GM19043 (cell line): ENCODE data around the gene P2RX1.

Experiments used
- ATAC-seq: cut with Tn5 transposase; IDR thresholded peaks from one replicate; pipeline ENCODE4 v1.9.1; 2021; ENCODE audit warnings: low read depth; ENCODE audit not compliant: unreplicated experiment

Gene P2RX1

DNA sequence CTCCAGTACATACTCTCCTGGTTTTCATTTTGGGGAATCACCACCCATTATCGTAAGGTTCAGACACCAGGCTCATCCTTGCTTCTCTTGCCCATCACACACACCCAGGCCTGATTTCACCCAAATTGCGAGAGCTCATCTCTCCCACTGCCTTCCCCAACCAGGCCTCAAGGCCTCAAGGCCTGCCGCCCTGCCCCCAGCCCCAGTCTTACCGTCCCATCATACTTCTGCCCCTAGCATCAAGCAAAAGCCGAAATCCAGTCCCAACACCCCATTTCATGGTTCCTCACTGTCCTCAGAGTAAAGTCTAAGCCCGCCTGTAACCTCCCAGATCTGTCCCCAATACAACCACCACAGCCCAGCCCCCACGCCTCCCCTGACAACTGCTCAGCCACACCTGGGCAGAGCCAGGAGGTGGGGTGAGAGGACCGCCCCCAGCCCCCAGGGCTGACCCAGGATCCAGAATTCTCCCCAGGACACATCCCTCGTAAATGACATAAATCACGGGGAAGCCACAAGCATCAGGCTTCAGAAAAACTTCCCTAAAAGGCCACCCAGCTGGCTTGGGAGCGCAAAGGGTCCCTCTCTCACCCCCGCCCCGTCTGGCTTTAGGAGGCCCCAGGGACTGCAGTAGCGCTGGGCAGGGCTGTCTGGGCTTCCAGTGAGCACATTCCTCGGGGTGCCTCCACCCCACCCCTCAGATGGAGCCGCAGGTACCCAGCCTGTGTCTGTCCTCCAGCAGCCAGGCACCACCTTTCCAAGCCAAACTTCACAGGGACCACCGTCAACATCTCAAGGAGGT is 9.6 kb upstream of the P2RX1 start:
- ATAC-seq, result no peak

GRCh38 chr17:3924512-3925350 is 8.5 kb upstream of the P2RX1 start:
- no peak for ATAC-seq

- no peak for ATAC-seq
These were observed 7.4 kb upstream of the P2RX1 start for GRCh38 chr17:3923466-3924190.

GRCh38 chr17:3922765-3923164 is 6.5 kb upstream of the P2RX1 start:
- ATAC-seq, result no peak

GRCh38 chr17:3921502-3922319 is 5.4 kb upstream of the P2RX1 start:
- no peak for ATAC-seq

DNA sequence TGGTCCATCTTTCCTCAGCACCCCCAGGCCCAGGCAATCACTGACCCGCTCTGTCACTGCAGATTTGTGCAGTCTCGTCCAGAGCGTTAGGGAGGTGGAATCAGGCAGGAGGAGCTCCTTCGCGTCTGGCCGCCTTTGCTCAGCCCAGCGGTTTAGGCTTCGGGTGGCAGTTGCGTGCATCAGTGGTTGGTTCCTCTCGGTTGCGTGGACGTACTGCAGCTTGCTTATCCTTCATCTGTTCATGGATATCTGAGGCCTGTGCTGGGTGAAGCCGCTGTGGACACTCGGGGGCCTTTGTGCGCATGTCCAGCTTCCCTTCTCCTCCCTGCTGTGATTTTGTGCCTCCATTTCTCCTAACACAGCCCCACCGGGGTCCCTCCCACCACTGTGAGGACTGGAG is 4.7 kb upstream of the P2RX1 start:
- ATAC-seq, result no peak

GRCh38 chr17:3919123-3919624 is 2.9 kb upstream of the P2RX1 start:
- ATAC-seq, result no peak

- no peak for ATAC-seq
These were observed 2.3 kb upstream of the P2RX1 start for GRCh38 chr17:3918372-3919122.

DNA sequence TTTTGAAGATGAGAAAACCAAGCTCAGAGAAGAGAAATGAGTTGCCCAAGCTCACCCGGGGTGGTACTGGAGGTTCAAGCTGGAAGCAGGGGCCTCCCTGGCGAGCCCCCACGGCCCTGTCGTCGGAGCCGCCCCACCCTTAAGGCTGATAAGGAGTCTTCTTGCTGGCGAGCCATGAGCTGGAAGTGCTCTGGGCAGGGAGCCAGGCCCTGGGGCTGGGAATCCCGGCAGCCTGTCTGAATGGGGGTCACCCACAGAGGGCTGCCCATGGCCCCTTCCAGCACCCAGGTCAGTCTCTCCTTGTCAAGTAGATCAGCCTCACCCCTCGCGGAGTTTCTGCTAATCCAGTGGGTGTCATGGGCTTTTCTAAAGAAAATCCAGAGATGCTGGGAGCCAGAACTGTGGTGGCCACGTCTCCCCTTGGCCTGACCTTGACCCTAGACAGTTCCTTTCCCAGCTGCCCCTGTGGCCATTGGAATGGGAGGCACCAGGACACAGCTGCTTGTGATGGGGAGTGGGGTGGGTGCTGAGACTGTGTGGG is 1.2 kb upstream of the P2RX1 start:
- no peak for ATAC-seq

DNA sequence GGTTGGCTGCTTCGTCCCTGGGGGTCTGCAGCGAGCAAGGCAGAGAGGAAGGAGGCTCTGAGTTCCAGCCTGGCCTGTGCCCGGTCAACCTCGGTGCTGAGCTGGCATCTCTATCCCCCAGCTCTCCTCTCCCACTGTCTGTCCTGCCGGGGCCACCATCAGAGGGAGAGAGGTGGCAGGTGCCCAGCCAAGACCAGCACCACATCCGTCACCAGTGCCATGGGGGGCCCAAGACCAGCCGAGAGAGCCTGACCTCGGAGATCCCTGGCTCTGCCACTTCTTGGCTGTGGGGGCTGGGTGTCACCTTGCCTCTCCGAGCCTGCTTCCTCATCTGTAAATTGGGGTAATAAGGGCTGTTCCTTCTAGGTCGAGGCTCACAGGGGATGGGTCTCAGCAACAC is 560 bp upstream of the P2RX1 start:
- no peak for ATAC-seq

DNA sequence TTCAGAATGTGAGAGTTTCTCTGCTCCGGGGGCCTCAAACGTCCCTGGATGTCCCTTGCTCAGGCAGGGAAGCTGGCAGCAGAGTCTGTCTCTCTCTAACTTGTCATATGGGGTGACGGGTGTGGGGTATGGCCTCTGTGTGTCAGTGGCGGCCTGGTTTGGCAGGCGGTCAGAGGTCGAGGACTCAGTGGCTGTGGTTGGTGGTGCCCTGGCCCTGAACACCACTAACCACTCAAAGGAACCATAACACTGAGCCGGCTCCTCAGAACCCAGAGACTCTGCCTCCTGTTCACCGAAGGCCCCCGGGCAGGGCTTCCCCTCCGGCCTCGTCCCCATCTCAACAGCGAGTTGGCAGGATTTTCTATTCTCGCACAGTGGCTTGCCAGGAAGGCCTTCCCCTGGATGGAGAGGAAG is 677 bp downstream of the P2RX1 start:
- no peak for ATAC-seq

GRCh38 chr17:3914312-3914670 is 2.0 kb downstream of the P2RX1 start:
- ATAC-seq, result peak; percentile 54

- no peak for ATAC-seq
These were observed 2.5 kb downstream of the P2RX1 start for GRCh38 chr17:3913531-3914311.

DNA sequence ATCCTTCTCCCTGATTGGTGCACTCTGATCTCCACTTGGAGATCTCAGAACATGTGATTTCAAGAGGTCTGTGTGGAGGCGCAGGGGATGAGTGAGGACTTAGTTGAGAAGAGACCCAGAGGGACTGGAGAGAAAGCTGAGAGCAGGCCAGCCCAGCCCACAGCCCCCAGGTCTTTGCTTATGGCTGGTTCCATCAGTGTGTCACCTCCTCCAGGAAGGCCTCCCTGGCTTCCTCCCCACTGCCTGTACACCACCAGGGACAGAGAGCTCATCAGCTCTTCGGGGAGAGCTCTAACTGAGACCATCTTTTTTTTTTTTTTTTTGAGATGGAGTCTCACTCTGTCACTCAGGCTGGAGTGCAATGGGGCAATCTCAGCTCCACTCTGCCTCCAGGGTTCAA is 3.4 kb downstream of the P2RX1 start:
- no peak for ATAC-seq

GRCh38 chr17:3911271-3912053 is 4.8 kb downstream of the P2RX1 start:
- ATAC-seq, result peak; percentile 75

- ATAC-seq, result no peak
These were observed 5.6 kb downstream of the P2RX1 start for GRCh38 chr17:3910420-3911270.

GRCh38 chr17:3909257-3909656 is 7.0 kb downstream of the P2RX1 start:
- ATAC-seq, result no peak
